ENCODE measurements around the gene RNF152.

- TF ChIP-seq CTCF (IDR thresholded peaks at IDR 0.05) (no peak), POLR2A (IDR thresholded peaks at IDR 0.05) (no peak)
Measured at GRCh38 chr18:61860302-61860701, 32.5 kb downstream of the RNF152 start.

Measured in thyroid gland (tissue), 4 donors.